ENCODE measurements around the gene VAV1.

DNA sequence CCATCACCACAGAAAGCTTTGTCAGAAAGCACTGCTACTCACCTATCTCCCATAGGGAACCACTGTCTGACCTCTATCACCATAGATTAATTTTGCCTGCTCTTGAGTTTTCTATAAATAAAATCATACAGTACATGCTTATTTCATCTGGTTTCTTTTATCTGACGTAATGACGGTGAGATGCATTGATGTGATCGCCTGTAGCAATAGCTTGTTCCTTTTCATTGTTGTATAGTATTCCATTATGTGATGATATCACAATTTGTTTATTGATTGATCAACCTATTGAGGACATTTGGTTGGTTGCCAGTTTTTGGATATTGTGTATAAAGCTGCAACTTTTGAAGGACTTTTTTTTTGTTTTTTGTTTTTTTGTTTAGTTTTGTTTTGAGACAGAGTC, 63.0 kb downstream of the VAV1 start:
- TF ChIP-seq, protein P1, sequence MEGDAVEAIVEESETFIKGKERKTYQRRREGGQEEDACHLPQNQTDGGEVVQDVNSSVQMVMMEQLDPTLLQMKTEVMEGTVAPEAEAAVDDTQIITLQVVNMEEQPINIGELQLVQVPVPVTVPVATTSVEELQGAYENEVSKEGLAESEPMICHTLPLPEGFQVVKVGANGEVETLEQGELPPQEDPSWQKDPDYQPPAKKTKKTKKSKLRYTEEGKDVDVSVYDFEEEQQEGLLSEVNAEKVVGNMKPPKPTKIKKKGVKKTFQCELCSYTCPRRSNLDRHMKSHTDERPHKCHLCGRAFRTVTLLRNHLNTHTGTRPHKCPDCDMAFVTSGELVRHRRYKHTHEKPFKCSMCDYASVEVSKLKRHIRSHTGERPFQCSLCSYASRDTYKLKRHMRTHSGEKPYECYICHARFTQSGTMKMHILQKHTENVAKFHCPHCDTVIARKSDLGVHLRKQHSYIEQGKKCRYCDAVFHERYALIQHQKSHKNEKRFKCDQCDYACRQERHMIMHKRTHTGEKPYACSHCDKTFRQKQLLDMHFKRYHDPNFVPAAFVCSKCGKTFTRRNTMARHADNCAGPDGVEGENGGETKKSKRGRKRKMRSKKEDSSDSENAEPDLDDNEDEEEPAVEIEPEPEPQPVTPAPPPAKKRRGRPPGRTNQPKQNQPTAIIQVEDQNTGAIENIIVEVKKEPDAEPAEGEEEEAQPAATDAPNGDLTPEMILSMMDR (IDR thresholded peaks at IDR 0.05) = no peak
- TF ChIP-seq POLR2A (IDR thresholded peaks at IDR 0.05) (no peak), EP300 (IDR thresholded peaks at IDR 0.05) (no peak)
